ENCODE data around the gene CCL1.
"Not testable (repeated sequence)": the region's sequence is repeated elsewhere in the genome, so short reads cannot be mapped to it uniquely, and the experiment has no call there.

Gene CCL1

DNA sequence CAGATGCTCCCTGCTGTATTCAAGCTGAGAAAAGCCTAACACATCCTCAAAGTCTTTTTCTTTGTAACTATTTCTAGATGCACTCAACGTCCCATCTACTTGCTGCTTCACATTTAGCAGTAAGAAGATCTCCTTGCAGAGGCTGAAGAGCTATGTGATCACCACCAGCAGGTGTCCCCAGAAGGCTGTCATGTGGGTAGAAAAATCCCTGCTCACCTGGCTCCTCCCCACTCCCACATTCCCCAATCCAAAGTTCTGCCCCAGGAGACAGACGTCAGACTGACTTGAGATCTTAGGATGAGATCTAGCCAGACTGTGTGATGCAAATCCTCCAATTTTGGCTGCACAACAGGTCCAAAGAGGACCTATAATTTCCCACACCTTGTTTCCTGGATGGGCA lies 5.6 kb downstream of the CCL1 start:
- DNase-seq (ENCODE audit: low spot score) = no peak

DNA sequence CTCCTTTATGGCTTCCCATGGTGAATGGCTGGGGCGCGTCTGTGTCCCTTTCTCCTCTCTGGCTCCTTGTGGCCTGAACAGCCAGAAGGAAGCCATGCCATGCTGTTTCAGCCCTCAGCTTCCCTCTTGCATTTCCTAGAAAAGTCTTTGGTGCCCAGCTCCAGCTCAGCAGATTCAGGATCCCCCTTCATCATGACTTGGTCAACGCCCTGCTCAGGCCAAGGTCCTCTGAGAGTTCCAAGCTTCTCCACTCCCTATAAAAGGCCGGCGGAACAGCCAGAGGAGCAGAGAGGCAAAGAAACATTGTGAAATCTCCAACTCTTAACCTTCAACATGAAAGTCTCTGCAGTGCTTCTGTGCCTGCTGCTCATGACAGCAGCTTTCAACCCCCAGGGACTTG lies 6.8 kb downstream of the CCL1 start, which contains the start of gene CCL13:
Gene CCL13, plus strand, starts transcription at position 287 of the 400 bp plus-strand sequence. Its CDS starts 47 bp downstream, at position 334.
- no peak for DNase-seq (ENCODE audit: low spot score)

DNA sequence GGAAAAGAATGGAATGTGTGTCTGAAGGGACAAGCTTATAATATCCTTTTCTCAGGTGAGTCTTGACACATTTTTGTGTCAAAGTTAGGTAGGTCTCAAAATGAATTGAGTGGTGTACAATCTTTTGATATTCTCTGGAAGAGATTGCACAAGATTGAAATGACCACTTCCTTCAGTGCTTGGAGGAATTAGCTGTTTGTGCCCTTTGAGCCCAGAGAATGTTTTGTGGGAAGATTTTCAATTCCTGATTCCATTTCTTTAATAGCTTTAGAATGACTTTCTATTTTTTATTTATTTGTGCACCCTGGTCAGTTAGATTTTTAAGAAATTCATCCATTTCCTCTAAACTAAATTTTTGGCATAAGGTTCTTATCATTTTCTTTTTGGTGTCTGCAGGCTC lies 8.4 kb downstream of the CCL1 start:
- DNase-seq (ENCODE audit: low spot score) = no peak

DNA sequence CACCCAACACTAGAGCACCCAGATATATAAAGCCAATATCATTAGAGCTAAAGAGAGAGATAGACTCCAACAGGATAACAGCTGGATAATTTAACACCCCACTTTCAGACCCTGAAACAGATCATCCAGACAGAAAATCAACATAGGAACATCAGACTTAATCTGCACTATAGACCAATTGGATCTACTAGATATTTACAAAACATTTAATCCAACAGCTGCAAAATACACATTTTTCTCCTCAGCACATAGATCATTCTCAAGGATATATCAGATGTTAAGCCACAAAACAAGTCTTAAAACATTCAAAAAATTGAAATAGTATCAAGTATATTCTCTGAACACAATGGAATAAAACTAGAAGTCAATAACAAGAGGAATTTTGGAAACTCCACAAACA lies 10.8 kb downstream of the CCL1 start:
- no peak for DNase-seq (ENCODE audit: low spot score)

DNA sequence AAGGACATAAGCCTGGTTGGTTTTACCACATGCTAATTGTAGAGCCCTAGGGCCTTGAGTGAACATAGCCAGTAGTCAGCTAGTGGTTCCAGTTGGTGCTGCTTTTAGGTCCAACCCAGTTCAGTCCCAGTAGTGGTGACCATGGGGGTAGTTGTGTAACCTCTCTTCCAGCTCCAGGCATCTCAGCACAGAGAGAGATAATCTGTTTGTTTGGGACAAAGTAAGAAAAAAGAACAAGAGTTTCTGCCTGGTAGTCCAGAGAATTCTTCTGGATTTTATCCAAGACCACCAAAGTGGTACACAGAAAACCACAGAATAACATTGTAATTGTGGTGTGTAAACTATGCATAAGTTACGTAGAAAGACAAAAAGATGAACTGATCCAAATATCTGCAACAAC lies 11.9 kb downstream of the CCL1 start:
- DNase-seq (ENCODE audit: low spot score) = no peak

- DNase-seq (ENCODE audit: low spot score) = no peak
These were observed 13.3 kb downstream of the CCL1 start for GRCh38 chr17:34349751-34350150.

DNA sequence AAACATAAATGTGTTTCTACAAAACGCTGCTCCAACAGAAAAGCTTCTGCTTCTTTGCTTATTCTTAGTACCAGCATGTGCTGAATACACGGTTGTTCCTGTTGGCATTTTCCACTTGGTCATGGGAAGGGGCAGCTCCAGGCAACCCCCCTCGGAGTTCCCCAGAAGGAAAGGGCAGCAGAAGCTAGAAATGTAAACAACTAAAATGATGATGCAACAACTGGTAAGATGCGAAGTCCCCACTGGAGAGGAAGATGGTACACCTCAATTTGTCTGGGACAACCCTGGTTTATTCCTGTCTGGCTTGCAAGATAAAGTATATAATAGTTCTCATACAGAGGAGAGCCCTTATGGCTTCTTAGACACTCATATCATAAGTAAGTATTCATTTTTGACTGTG lies 16.0 kb downstream of the CCL1 start:
- DNase-seq (ENCODE audit: low spot score) = no peak

DNA sequence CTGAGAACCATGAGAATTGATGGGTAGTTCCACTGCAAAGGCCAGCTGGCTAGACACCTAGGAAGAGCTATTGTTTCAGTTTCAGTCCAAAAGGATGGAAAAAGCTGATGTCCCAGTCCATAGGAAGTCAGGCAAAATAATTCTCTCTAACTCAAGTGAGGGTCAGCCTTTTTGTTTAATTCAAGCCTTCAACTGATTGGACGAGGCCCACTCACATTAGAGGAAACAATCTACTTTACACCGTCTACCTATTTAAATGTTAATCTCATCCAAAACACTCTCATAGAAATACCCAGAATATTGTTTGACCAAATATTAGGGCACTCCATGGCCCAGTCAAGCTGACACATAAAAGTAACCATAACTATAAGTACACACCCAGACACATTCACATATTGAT lies 21.1 kb downstream of the CCL1 start:
- no peak for DNase-seq (ENCODE audit: low spot score)

- DNase-seq (ENCODE audit: low spot score) = no peak
These were observed 23.8 kb downstream of the CCL1 start for GRCh38 chr17:34339138-34339770.

GRCh38 chr17:34337701-34338100 lies 25.3 kb downstream of the CCL1 start:
- no peak for DNase-seq (ENCODE audit: low spot score)

DNA sequence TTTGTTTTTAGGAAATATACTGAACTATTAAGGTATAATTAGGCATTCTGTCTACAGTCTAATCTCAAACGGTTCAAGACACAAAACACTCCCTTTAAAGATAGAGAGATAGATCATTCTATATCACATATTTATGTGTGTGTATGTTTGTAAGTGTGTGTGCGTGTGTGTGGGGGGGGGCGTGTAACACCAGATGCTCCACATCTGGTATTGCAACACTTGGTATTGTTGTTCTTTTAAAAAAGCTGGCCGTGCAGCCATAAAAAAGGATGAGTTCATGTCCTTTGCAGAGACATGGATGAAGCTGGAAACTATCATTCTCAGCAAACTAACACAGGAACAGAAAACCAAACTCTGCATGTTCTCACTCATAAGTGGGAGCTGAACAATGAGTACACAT lies 35.5 kb downstream of the CCL1 start:
- not testable (repeated sequence) for DNase-seq (ENCODE audit: low spot score)

DNA sequence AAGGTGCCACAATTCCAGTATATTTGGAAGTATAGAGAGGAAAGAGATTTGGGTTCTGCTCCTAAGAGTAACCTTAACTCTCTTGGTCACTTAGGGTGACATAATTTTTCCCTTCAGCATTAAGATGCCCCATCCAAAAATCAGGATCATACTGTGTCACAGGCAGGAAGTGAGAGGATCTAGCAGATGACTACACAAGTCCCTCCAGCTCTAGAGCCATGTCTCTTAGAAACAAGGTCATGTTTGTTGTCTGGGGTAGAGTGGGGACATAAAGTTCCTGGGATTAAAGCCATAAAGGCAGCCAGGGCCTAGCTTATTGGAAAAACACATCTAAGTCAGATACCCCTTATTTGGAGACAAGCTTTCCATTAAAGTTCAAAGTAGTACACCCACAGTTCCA lies 41.1 kb downstream of the CCL1 start:
- DNase-seq (ENCODE audit: low spot score) = no peak

DNA sequence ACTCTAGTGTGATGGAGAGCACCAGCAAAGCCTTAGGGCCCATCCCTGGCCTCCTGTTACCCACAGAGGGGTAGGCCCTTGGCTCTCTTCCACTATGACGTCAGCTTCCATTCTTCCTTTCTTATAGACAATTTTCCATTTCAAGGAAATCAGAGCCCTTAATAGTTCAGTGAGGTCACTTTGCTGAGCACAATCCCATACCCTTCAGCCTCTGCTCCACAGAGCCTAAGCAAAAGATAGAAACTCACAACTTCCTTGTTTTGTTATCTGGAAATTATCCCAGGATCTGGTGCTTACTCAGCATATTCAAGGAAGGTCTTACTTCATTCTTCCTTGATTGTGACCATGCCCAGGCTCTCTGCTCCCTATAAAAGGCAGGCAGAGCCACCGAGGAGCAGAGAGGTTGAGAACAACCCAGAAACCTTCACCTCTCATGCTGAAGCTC lies 44.0 kb downstream of the CCL1 start, which contains the start of gene CCL8:
Gene CCL8, plus strand, starts transcription at position 397 of the 445 bp plus-strand sequence. CDS start 67 bp downstream, outside the sequence.
- DNase-seq (ENCODE audit: low spot score) = no peak

- no peak for DNase-seq (ENCODE audit: low spot score)
These were observed 44.6 kb downstream of the CCL1 start for GRCh38 chr17:34318474-34318873.

DNA sequence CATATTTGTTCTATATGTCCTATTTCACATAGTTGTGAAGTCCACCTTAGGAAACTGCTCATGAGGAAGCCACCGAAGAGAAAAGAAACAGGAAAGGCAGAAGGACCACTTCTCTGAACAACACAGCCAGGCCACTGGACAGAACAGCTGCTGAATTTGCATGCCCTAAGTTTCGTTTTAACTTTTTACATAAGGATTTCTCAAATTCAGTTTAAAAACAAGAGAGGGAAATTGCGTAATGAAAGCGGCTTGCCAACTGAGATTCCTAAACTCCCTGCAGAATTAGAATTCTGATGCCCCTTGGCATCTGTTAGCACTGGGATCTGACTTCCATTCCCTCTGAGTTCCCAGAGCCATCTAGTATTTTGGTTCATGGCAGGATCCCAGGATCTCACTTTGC lies 48.8 kb downstream of the CCL1 start:
- no peak for DNase-seq (ENCODE audit: low spot score)

GRCh38 chr17:34313164-34313563 lies 49.9 kb downstream of the CCL1 start:
- no peak for DNase-seq (ENCODE audit: low spot score)

DNA sequence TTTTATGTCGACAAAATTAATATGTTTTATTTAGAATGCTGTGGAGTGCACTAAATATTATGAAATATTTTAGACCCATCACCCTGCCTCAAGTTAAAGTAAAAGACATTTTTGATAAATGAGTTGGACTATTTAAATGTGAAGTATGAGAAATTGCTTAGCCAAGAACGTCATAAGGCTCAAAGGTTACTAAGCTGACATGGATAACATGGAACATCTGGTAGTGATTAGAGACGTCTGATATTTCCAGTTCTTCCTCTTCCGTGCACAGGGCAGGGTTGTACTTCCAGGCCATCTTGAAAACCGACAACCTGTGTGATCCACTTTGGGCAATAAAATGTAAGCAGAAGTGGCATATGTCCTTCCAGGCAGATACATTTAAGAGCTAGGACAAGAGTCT lies 51.0 kb downstream of the CCL1 start:
- DNase-seq (ENCODE audit: low spot score) = no peak

GRCh38 chr17:34311291-34311690 lies 51.7 kb downstream of the CCL1 start:
- DNase-seq (ENCODE audit: low spot score) = no peak

Data from HuH-7.5 (cell line).